GM12801 (cell line): Measurements from ENCODE around the gene MYOCOS.

Source experiments
- TF ChIP-seq, protein P1 (sequence below): IDR thresholded peaks from one replicate; pipeline ENCODE4 v1.5.1; 2011; ENCODE audit warnings: control low read depth; ENCODE audit not compliant: insufficient read length; ENCODE audit errors: extremely low read depth

MYOCOS gene

GRCh38 chr1:171666114-171666769, 44.2 kb downstream of the MYOCOS start:
- TF ChIP-seq, protein P1, sequence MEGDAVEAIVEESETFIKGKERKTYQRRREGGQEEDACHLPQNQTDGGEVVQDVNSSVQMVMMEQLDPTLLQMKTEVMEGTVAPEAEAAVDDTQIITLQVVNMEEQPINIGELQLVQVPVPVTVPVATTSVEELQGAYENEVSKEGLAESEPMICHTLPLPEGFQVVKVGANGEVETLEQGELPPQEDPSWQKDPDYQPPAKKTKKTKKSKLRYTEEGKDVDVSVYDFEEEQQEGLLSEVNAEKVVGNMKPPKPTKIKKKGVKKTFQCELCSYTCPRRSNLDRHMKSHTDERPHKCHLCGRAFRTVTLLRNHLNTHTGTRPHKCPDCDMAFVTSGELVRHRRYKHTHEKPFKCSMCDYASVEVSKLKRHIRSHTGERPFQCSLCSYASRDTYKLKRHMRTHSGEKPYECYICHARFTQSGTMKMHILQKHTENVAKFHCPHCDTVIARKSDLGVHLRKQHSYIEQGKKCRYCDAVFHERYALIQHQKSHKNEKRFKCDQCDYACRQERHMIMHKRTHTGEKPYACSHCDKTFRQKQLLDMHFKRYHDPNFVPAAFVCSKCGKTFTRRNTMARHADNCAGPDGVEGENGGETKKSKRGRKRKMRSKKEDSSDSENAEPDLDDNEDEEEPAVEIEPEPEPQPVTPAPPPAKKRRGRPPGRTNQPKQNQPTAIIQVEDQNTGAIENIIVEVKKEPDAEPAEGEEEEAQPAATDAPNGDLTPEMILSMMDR = no peak

DNA sequence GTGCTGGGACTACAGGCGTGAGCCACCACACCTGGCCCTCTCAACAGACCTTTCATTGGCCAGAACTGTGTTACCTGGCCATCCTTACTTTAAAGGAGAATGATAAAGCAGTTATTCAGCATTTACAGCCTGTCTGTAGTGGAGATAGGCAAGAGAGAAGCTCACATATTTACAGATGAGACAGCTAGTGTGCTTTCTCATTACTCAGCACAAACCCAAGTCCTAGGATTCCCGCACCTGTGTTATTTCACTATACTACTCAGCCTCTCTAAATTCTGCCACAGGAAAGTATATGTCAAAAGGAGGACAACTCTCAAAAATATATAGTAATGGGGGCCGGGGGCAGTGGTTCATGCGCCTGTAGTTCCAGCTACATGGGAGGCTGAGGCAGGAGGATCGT, 46.3 kb downstream of the MYOCOS start:
- TF ChIP-seq, protein P1 = no peak

DNA sequence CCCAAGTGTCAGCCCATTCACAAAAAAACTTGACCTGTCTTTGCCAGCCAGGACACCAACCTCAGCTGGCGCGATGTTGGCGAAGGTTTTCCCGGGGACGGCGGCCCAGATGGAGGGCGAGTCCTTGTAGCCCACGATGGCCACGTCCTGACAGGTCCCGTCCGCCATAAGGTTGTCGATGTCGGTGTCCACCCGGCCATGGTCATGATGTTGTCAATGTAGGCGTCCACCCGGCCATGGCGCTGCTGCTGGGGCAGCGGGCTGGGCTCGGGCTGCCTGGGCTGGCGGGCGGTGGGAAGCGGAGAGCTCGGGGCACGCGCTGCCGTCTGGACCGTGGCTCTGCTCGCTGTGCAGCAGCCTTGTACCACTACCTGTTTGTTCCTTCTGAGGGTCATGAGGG, 48.7 kb downstream of the MYOCOS start:
- TF ChIP-seq, protein P1 = no peak

DNA sequence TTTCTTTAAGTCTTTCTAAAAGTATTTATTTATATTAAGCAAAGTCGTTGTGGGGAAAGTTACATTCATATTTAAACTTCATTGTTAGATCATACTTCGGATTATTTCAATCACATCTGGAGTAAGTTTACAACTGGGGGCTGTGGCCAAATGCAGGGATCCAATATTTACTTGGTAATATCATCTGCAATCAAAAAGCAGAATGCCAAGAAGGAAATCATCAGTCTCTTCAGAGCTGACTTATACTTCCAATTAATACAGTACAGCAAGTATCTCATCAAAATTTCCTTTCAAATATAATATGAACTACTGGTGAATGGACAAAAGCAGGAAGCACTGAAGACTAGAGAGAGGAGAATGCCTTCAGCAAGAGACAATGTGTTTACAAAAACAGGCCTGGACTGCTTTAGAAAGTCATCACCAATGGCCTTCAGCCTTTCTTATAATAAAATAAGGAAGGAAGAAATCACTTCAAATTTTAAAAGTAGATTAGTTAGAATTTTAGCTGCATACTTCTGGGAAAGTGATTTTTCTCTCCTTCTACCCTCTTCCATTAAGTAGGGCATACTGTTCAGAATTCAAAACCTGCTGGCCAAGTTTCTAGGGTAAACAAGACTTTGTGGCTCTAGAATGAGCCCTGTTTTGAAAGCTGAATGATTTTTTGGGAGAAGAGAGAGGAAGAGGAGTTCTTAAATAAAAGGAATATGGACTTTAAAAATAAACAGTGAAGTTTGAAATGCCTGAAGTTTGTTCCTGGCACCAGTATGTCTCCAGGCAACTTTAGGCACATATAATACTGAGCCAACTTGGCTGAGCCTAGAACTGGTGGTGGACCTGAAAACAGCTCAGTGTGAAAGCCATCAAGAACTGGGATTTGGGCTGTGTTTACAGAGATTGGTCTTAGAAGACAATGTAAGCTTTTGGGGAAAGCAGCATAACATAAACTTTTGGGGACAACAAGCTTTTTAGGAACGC, 52.7 kb downstream of the MYOCOS start:
- TF ChIP-seq, protein P1 = no peak
